ENCODE measurements around the gene UBR3.
"Not testable (repeated sequence)": the region's sequence is repeated elsewhere in the genome, so short reads cannot be mapped to it uniquely, and the experiment has no call there.

The UBR3 gene

GRCh38 chr2:169955940-169956339 lies 128.7 kb downstream of the UBR3 start:
- Histone ChIP-seq H3K36me3 (replicated peaks) (peaks cover 6% of the 10 kb centered on the region; the same call in 1 of the 2 replicates), H3K9me3 (no peaks in the 10 kb centered on the region), H3K27me3 (ENCODE audit: low read depth) (no peaks in the 10 kb centered on the region), H3K4me3 (no peak overlapping the region), H3K4me1 (no peaks in the 10 kb centered on the region; the same call in 1 of the 2 replicates)
- in situ Hi-C loops (cut with MboI; ENCODE audit: low sequenced_read_pairs) = no loop called here
- no peak for DNase-seq (ENCODE audit: low spot score in 2 of 2)

- in situ Hi-C loops (cut with MboI; ENCODE audit: low sequenced_read_pairs); H3K4me1 ChIP-seq; H3K27me3 ChIP-seq (ENCODE audit: low read depth); H3K9me3 ChIP-seq; H3K4me3 ChIP-seq; H3K36me3 ChIP-seq (replicated peaks); DNase-seq (ENCODE audit: low spot score in 2 of 2): not testable (repeated sequence)
Observed at GRCh38 chr2:169957219-169957618, 130.0 kb downstream of the UBR3 start.

- Histone ChIP-seq H3K27me3 (ENCODE audit: low read depth) (no peaks in the 10 kb centered on the region), H3K9me3 (no peaks in the 10 kb centered on the region), H3K4me3 (no peak overlapping the region), H3K4me1 (no peaks in the 10 kb centered on the region), H3K36me3 (replicated peaks) (peaks cover 7% of the 10 kb centered on the region)
- in situ Hi-C loops (cut with MboI; ENCODE audit: low sequenced_read_pairs) = no loop called here
- no peak for DNase-seq (ENCODE audit: low spot score in 2 of 2)
Observed at GRCh38 chr2:169961911-169962310, 134.7 kb downstream of the UBR3 start.

- Histone ChIP-seq H3K4me1 (no peaks in the 10 kb centered on the region), H3K27me3 (ENCODE audit: low read depth) (no peaks in the 10 kb centered on the region), H3K36me3 (replicated peaks) (peaks cover 7% of the 10 kb centered on the region), H3K4me3 (no peak overlapping the region), H3K9me3 (no peaks in the 10 kb centered on the region)
- in situ Hi-C loops (cut with MboI; ENCODE audit: low sequenced_read_pairs) = no loop called here
- no peak for DNase-seq (ENCODE audit: low spot score in 2 of 2)
Observed at GRCh38 chr2:169963786-169964185, 136.5 kb downstream of the UBR3 start.

- H3K4me3 ChIP-seq = no peak overlapping the region
- no peaks in the 10 kb centered on the region for H3K4me1 ChIP-seq
- H3K36me3 ChIP-seq (replicated peaks) = peaks cover 7% of the 10 kb centered on the region
- in situ Hi-C loops (cut with MboI; ENCODE audit: low sequenced_read_pairs) = no loop called here
- no peaks in the 10 kb centered on the region for H3K27me3 ChIP-seq (ENCODE audit: low read depth)
- no peaks in the 10 kb centered on the region for H3K9me3 ChIP-seq
- no peak for DNase-seq (ENCODE audit: low spot score in 2 of 2)
Observed at GRCh38 chr2:169964740-169965139, 137.5 kb downstream of the UBR3 start.

- in situ Hi-C loops (cut with MboI; ENCODE audit: low sequenced_read_pairs) = no loop called here
- no peak for DNase-seq (ENCODE audit: low spot score in 2 of 2)
- H3K9me3 ChIP-seq = no peaks in the 10 kb centered on the region
- H3K27me3 ChIP-seq (ENCODE audit: low read depth) = no peaks in the 10 kb centered on the region
- no peaks in the 10 kb centered on the region for H3K4me1 ChIP-seq
- H3K36me3 ChIP-seq (replicated peaks) = peaks cover 5% of the 10 kb centered on the region
- no peak overlapping the region for H3K4me3 ChIP-seq
Observed at GRCh38 chr2:169965495-169965894, 138.2 kb downstream of the UBR3 start.

- H3K4me3 ChIP-seq = no peak overlapping the region
Observed at GRCh38 chr2:169966454-169966853, 139.2 kb downstream of the UBR3 start.

GRCh38 chr2:169968743-169969142 lies 141.5 kb downstream of the UBR3 start:
- H3K27me3 ChIP-seq (ENCODE audit: low read depth) = no peaks in the 10 kb centered on the region
- in situ Hi-C loops (cut with MboI; ENCODE audit: low sequenced_read_pairs) = no loop called here
- no peaks in the 10 kb centered on the region for H3K9me3 ChIP-seq
- no peaks in the 10 kb centered on the region; the same call in 1 of the 2 replicates for H3K36me3 ChIP-seq (replicated peaks)
- no peak overlapping the region for H3K4me3 ChIP-seq
- no peak for DNase-seq (ENCODE audit: low spot score in 2 of 2)
- no peaks in the 10 kb centered on the region for H3K4me1 ChIP-seq

More at GRCh38 chr2:169966454-169966853, 139.2 kb downstream of the UBR3 start:
- Histone ChIP-seq H3K36me3 (replicated peaks) (no peaks in the 10 kb centered on the region; the same call in 1 of the 2 replicates), H3K4me1 (no peaks in the 10 kb centered on the region), H3K27me3 (ENCODE audit: low read depth) (no peaks in the 10 kb centered on the region), H3K9me3 (no peaks in the 10 kb centered on the region)
- no peak for DNase-seq (ENCODE audit: low spot score in 2 of 2)
- in situ Hi-C loops (cut with MboI; ENCODE audit: low sequenced_read_pairs) = no loop called here

GRCh38 chr2:169975221-169975620 lies 148.0 kb downstream of the UBR3 start:
- no peaks in the 10 kb centered on the region for H3K27me3 ChIP-seq (ENCODE audit: low read depth)
- in situ Hi-C loops (cut with MboI; ENCODE audit: low sequenced_read_pairs) = no loop called here
- H3K4me3 ChIP-seq = no peak overlapping the region
- H3K36me3 ChIP-seq (replicated peaks) = no peaks in the 10 kb centered on the region
- H3K9me3 ChIP-seq = no peaks in the 10 kb centered on the region
- no peaks in the 10 kb centered on the region for H3K4me1 ChIP-seq
- DNase-seq (ENCODE audit: low spot score in 2 of 2) = no peak

- no peaks in the 10 kb centered on the region for H3K27me3 ChIP-seq (ENCODE audit: low read depth)
- DNase-seq (ENCODE audit: low spot score in 2 of 2) = no peak
Observed at GRCh38 chr2:169976335-169976851, 149.1 kb downstream of the UBR3 start.

GRCh38 chr2:169977530-169977929 lies 150.3 kb downstream of the UBR3 start:
- Histone ChIP-seq H3K9me3 (no peaks in the 10 kb centered on the region), H3K4me3 (no peak overlapping the region), H3K4me1 (no peaks in the 10 kb centered on the region), H3K27me3 (ENCODE audit: low read depth) (no peaks in the 10 kb centered on the region), H3K36me3 (replicated peaks) (no peaks in the 10 kb centered on the region)
- in situ Hi-C loops (cut with MboI; ENCODE audit: low sequenced_read_pairs) = no loop called here
- no peak for DNase-seq (ENCODE audit: low spot score in 2 of 2)

More at GRCh38 chr2:169976335-169976851, 149.1 kb downstream of the UBR3 start:
- in situ Hi-C loops (cut with MboI; ENCODE audit: low sequenced_read_pairs) = no loop called here
- Histone ChIP-seq H3K36me3 (replicated peaks) (no peaks in the 10 kb centered on the region), H3K4me1 (no peaks in the 10 kb centered on the region), H3K4me3 (no peak overlapping the region), H3K9me3 (no peaks in the 10 kb centered on the region)

- no peak overlapping the region for H3K4me3 ChIP-seq
- in situ Hi-C loops (cut with MboI; ENCODE audit: low sequenced_read_pairs) = no loop called here
- no peaks in the 10 kb centered on the region for H3K36me3 ChIP-seq (replicated peaks)
- no peaks in the 10 kb centered on the region for H3K27me3 ChIP-seq (ENCODE audit: low read depth)
- no peaks in the 10 kb centered on the region for H3K4me1 ChIP-seq
- H3K9me3 ChIP-seq = no peaks in the 10 kb centered on the region
- no peak for DNase-seq (ENCODE audit: low spot score in 2 of 2)
Observed at GRCh38 chr2:169978402-169979017, 151.3 kb downstream of the UBR3 start.

GRCh38 chr2:169979025-169979424 lies 151.8 kb downstream of the UBR3 start:
- Histone ChIP-seq H3K4me1 (no peaks in the 10 kb centered on the region), H3K27me3 (ENCODE audit: low read depth) (no peaks in the 10 kb centered on the region), H3K9me3 (no peaks in the 10 kb centered on the region), H3K4me3 (no peak overlapping the region), H3K36me3 (replicated peaks) (no peaks in the 10 kb centered on the region)
- DNase-seq (ENCODE audit: low spot score in 2 of 2) = no peak
- in situ Hi-C loops (cut with MboI; ENCODE audit: low sequenced_read_pairs) = no loop called here

GRCh38 chr2:169980001-169980400 lies 152.7 kb downstream of the UBR3 start:
- Histone ChIP-seq H3K4me1 (no peaks in the 10 kb centered on the region), H3K27me3 (ENCODE audit: low read depth) (no peaks in the 10 kb centered on the region), H3K4me3 (no peak overlapping the region), H3K36me3 (replicated peaks) (no peaks in the 10 kb centered on the region), H3K9me3 (no peaks in the 10 kb centered on the region)
- in situ Hi-C loops (cut with MboI; ENCODE audit: low sequenced_read_pairs) = no loop called here
- DNase-seq (ENCODE audit: low spot score in 2 of 2) = no peak

GRCh38 chr2:169980643-169981042 lies 153.4 kb downstream of the UBR3 start:
- H3K36me3 ChIP-seq (replicated peaks) = no peaks in the 10 kb centered on the region
- no peaks in the 10 kb centered on the region for H3K9me3 ChIP-seq
- H3K4me1 ChIP-seq = no peaks in the 10 kb centered on the region
- no peak for DNase-seq (ENCODE audit: low spot score in 2 of 2)
- in situ Hi-C loops (cut with MboI; ENCODE audit: low sequenced_read_pairs) = no loop called here
- H3K27me3 ChIP-seq (ENCODE audit: low read depth) = no peaks in the 10 kb centered on the region
- H3K4me3 ChIP-seq = no peak overlapping the region

Measured in HAP-1 (cell line).